A549 (cell line): ENCODE results near the gene UBAC1. TPM values are rescaled to one million over a fixed set of nuclear protein-coding genes. Genes with fewer than 3 reads are reported as not detected.

Experiments
- ATAC-seq, 2 experiments: fragments of 200-7000 bp in 1 of 2; fragments of >200 bp in 1 of 2; cut with Nextera tagmentation in 1 of 2; cut with Tn5 transposase in 1 of 2; 3 replicates each; pipeline versions ENCODE4 v1.8.0 to v1.9.1; 2018 to 2020; ENCODE audit warnings: mild to moderate bottlenecking in 1 of 2, moderate library complexity in 1 of 2
- CTCF ChIA-PET: fragments of 300-600 bp; sonication (Branson Sonifier 250); formaldehyde crosslinking; extraction: SDS; loops from one replicate; lab custom pipeline; 2021; ENCODE audit warnings: antibody characterized with exemption, inconsistent platforms; lab: Yijun Ruan, JAX
- POLR2A ChIA-PET: fragments of 350-600 bp; formaldehyde crosslinking; extraction: SDS; loops from one replicate; lab custom pipeline; 2021; ENCODE audit warnings: antibody characterized with exemption, inconsistent platforms; lab: Yijun Ruan, JAX
- DNase-seq, 2 experiments: peaks; one replicate each; pipeline versions ENCODE4 v3.0.0 to v3.0.0-alpha.2; 2011 to 2016; ENCODE audit warnings: low read depth in 1 of 2, low spot score in 1 of 2
- FAIRE-seq: peaks from 2 replicates; lab custom pipeline; 2011; peaks lifted over from hg19 to GRCh38; lab: Jason Lieb, UNC
- H3K27ac ChIP-seq, 2 experiments: fragments of >200 bp; sonication (Bioruptor Twin); formaldehyde crosslinking; 3 replicates each; pipeline ENCODE4 v1.5.1; 2016 to 2017
- H3K4me1 ChIP-seq: fragments of >200 bp; sonication (Bioruptor Twin); formaldehyde crosslinking; 3 replicates; pipeline ENCODE4 v1.6.1; 2016
- H3K4me2 ChIP-seq: fragments of >200 bp; sonication (Bioruptor Twin); formaldehyde crosslinking; 3 replicates; pipeline ENCODE4 v1.6.1; 2016
- H3K4me3 ChIP-seq: fragments of >200 bp; sonication (Bioruptor Twin); formaldehyde crosslinking; 3 replicates; pipeline ENCODE4 v1.5.1; 2016
- H3K9me3 ChIP-seq: fragments of >200 bp; sonication (Bioruptor Twin); formaldehyde crosslinking; 3 replicates; pipeline ENCODE4 v1.6.1; 2016
- CBX8 ChIP-seq: fragments of 200-600 bp; sonication (generic); IDR thresholded peaks from 2 replicates; pipeline ENCODE4 v1.6.1; 2016
- CHD2 ChIP-seq: fragments of 150-350 bp; IDR thresholded peaks from 2 replicates; pipeline ENCODE4 v1.6.1; 2014; ENCODE audit warnings: low read length; ENCODE audit not compliant: partially characterized antibody
- EHMT2 ChIP-seq: fragments of 200-600 bp; sonication (generic); IDR thresholded peaks from 2 replicates; pipeline ENCODE4 v1.6.1; 2016; ENCODE audit warnings: antibody characterized with exemption, low read depth, mild to moderate bottlenecking, moderate library complexity
- FOSB ChIP-seq: fragments of 250-450 bp; sonication (Bioruptor Pico); IDR thresholded peaks from 2 replicates; pipeline ENCODE4 v1.5.0; 2020; ENCODE audit warnings: mild to moderate bottlenecking, moderate library complexity
- HES2 ChIP-seq: fragments of >200 bp; sonication (Bioruptor Twin); formaldehyde crosslinking; IDR thresholded peaks from 2 replicates; pipeline ENCODE4 v1.6.1; 2016
- HMGXB4 ChIP-seq: fragments of 250-450 bp; sonication (Bioruptor Pico); IDR thresholded peaks from 2 replicates; pipeline ENCODE4 v1.5.0; 2021; ENCODE audit warnings: mild to moderate bottlenecking, moderate library complexity, borderline replicate concordance
- HOXB5 ChIP-seq: fragments of 250-450 bp; sonication (Bioruptor Pico); IDR thresholded peaks from 2 replicates; pipeline ENCODE4 v1.5.0; 2020; ENCODE audit warnings: mild to moderate bottlenecking, moderate library complexity
- MAZ ChIP-seq: fragments of 150-350 bp; IDR thresholded peaks from 2 replicates; pipeline ENCODE4 v1.6.1; 2014; ENCODE audit warnings: antibody characterized with exemption, low read depth, low read length, borderline replicate concordance
- MYC ChIP-seq: IDR thresholded peaks from 2 replicates; pipeline ENCODE4 v1.6.1; 2012; ENCODE audit warnings: mild to moderate bottlenecking, inconsistent platforms, low read length, improper control_type of control experiment, borderline replicate concordance
- NFE2L2 ChIP-seq: fragments of 150-350 bp; conservative IDR thresholded peaks from 2 replicates; pipeline ENCODE4 v1.6.1; 2014; ENCODE audit warnings: low read length
- NPAS2 ChIP-seq: fragments of 250-450 bp; sonication (Bioruptor Pico); IDR thresholded peaks from 2 replicates; pipeline ENCODE4 v1.8.0; 2022; ENCODE audit warnings: mild to moderate bottlenecking, moderate library complexity, borderline replicate concordance
- PBX3 ChIP-seq: IDR thresholded peaks from 2 replicates; pipeline ENCODE4 v1.6.1; 2012
- RARB ChIP-seq: fragments of 250-450 bp; sonication (Bioruptor Pico); IDR thresholded peaks from 2 replicates; pipeline ENCODE4 v1.8.0; 2021; ENCODE audit warnings: mild to moderate bottlenecking, moderate library complexity
- RCOR1 ChIP-seq: fragments of 150-350 bp; IDR thresholded peaks from 2 replicates; pipeline ENCODE4 v1.6.1; 2014; ENCODE audit warnings: antibody characterized with exemption, low read length, low read depth
- TFCP2L1 ChIP-seq: fragments of 250-450 bp; sonication (Bioruptor Pico); IDR thresholded peaks from 2 replicates; pipeline ENCODE4 v1.5.0; 2021; ENCODE audit warnings: mild to moderate bottlenecking
- WGBS: methylation state at CpG from one replicate; pipeline ENCODE4 v1.1.6; 2017; ENCODE audit errors: missing lambda C conversion rate; 5-methylcytosine and 5-hydroxymethylcytosine counted together
- polyA plus RNA-seq, 4 experiments: library from polyadenylated mRNA; depleted of rRNA in 3 of 4; stranded (reverse); fragments of >200 nt; fragmentation: RNase III in 1 of 4; extraction: RNeasy Plus Mini Kit Qiagen cat#74134 plus additional on column Dnase treatment in 1 of 4; gene quantifications; 2 replicates in 3 of 4; 3 replicates in 1 of 4; pipeline ENCODE4 v1.2.3, GENCODE V29; 2011 to 2017

UBAC1 gene
- polyA plus RNA-seq, 2 of the 4 experiments (the other 2 are of a cell fraction) = 30.8 to 37.6 TPM

- CTCF ChIA-PET = interaction anchor here (1.4 to 2.9 kb wide), 2 partner anchors 11 to 166 kb away, joined by 4 to 21 read pairs; no protein-coding TSS in a partner anchor
- no peak for TF ChIP-seq NPAS2 (CRISPR knock-in tag)
- Histone ChIP-seq H3K4me2 (no peak overlapping the region), H3K4me3 (no peak overlapping the region), H3K4me1 (peaks cover 12% of the 10 kb centered on the region; the same call in 2 of the 3 replicates), H3K9me3 (no peaks in the 10 kb centered on the region), H3K27ac (no peak overlapping the region)
- no peak for ATAC-seq
- POLR2A ChIA-PET = no interaction called here
- FAIRE-seq = no peak
- WGBS = 68% methylated on average over 9 of the region's 9 CpGs
- DNase-seq = no peak
Measured at GRCh38 chr9:135957431-135957830, 3.7 kb downstream of the UBAC1 start.

GRCh38 chr9:135956802-135957174, 4.4 kb downstream of the UBAC1 start:
- Histone ChIP-seq H3K4me2 (no peak overlapping the region), H3K9me3 (no peaks in the 10 kb centered on the region), H3K4me1 (peaks cover 8% of the 10 kb centered on the region; the same call in 2 of the 3 replicates)
- ATAC-seq = no peak
- WGBS = 91% methylated on average over 8 of the region's 8 CpGs
- no peak for FAIRE-seq
- CTCF ChIA-PET = interaction anchor here (0.9 to 2.3 kb wide), 4 partner anchors 10 to 167 kb away, joined by 3 to 9 read pairs (median 4); no protein-coding TSS in a partner anchor
- TF ChIP-seq RCOR1 (no peak), HOXB5 (CRISPR knock-in tag) (no peak), FOSB (CRISPR knock-in tag) (no peak), TFCP2L1 (CRISPR knock-in tag) (no peak)
- TF ChIP-seq, all 56 proteins: peak for 0
- no peak overlapping the region for H3K27ac ChIP-seq
- H3K4me3 ChIP-seq = no peak overlapping the region
- DNase-seq = no peak
- POLR2A ChIA-PET = no interaction called here

- Histone ChIP-seq H3K4me3 (no peak overlapping the region), H3K4me1 (peaks cover 5% of the 10 kb centered on the region; the same call in 1 of the 3 replicates), H3K4me2 (no peak overlapping the region), H3K9me3 (no peaks in the 10 kb centered on the region), H3K27ac (no peak overlapping the region)
- FAIRE-seq = no peak
- POLR2A ChIA-PET = no interaction called here
- DNase-seq = no peak
- TF ChIP-seq RARB (CRISPR knock-in tag) (no peak), CBX8 (no peak), NFE2L2 (no peak), EHMT2 (no peak), PBX3 (no peak), CHD2 (no peak), MYC (no peak), HES2 (no peak), HOXB5 (CRISPR knock-in tag) (no peak), HMGXB4 (CRISPR knock-in tag) (no peak), TFCP2L1 (CRISPR knock-in tag) (no peak), MAZ (no peak)
- CTCF ChIA-PET = interaction anchor here (0.9 to 2.3 kb wide), 9 partner anchors 11 to 215 kb away, joined by 3 to 9 read pairs (median 3); no protein-coding TSS in a partner anchor
- no peak for ATAC-seq
- WGBS = 87% methylated on average over 24 of the region's 32 CpGs
Measured at GRCh38 chr9:135955934-135956801, 5.0 kb downstream of the UBAC1 start.
